Pulmonary artery endothelial cell (primary cell): ENCODE results near the gene PRUNE2. TPM values are rescaled to one million over a fixed set of nuclear protein-coding genes. Genes with fewer than 3 reads are reported as not detected.
A peak's percentile ranks its signal among the peaks of the same experiment; 100 is the strongest.

Source experiments
- DNase-seq: peaks from one replicate; pipeline ENCODE4 v3.0.0-alpha.2; 2011; ENCODE audit warnings: low read depth, low spot score
- total RNA-seq: library from RNA; depleted of rRNA; stranded (reverse); fragments of >200 nt; gene quantifications from 2 replicates; pipeline ENCODE4 v1.2.3, GENCODE V29; 2014

PRUNE2 gene
- total RNA-seq, 1 donor from 2014 or later: 8.4 TPM

- no peak for DNase-seq
These were observed 172.8 kb downstream of the PRUNE2 start for GRCh38 chr9:76733096-76733495.

- no peak for DNase-seq
These were observed 173.5 kb downstream of the PRUNE2 start for GRCh38 chr9:76732341-76732958.

DNA sequence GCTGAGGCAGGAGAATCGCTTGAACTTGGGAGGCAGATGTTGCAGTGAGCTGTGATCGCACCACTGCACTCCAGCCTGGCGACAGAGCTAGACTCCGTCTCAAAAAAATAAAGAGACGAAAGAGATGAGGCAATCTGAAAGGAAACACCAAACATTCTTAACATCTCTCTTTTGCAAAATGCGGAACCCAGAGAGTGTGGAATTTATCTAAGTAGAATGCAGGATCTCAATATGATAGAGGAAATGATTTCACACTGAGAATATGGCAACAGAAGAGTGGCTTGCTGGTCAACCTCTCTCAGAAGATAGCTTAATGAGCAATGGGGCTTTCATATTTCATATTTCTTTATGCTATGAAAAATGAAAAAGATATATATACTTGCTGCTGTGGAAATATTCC is 175.1 kb downstream of the PRUNE2 start:
- no peak for DNase-seq

DNA sequence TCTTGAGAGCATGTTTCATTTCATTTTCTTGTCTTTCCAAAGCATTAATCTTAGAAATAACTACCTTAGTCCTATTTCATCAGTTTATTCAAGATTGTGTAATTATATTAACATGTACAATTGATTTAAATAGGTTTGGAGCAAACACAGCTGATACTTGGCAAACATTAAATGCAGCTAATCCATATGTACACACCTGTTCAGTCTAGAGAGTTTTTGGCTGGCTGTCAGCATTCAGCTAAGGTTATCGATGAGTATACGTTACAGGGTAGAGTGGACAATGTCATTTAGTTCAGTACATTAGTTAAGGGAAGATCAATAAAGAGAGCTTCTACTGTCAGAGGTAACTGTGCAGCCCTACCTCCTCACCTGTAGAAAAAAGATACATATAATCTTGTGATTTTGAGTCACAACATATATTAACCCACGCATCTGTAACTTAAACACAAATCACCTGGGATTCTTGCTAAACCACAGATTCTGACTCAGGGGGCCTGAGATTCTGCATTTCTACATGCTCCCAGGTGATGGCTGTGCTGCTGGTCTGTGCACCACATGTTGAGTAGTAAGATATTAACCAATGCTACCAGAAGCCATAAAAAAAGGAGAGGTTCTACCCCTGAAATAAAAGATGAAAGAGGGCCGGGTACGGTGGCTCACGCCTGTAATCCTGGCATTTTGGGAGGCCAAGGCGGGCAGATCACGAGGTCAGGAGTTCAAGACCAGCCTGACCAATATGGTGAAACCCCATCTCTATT is 175.8 kb downstream of the PRUNE2 start:
- no peak for DNase-seq

DNA sequence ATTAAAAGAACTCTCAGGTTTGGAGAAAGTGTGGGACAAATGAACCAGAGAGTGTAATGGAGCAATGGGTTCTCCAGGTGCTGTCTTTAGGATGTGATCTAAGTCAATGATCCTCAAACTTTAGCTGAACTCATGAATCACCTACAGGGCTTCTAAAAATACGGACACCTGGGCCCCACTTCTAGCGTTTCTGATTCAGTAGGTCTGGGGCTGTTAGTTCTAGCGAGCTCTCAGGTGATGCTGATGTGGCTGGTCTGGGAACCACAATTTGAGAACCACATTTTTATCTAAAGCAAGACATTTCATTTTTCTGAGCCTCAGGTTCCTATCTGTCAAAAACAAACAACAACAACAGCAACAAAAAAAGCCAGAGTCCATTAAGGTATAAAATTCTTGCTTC is 176.8 kb downstream of the PRUNE2 start:
- DNase-seq: no peak

- no peak for DNase-seq
These were observed 180.0 kb downstream of the PRUNE2 start for GRCh38 chr9:76725885-76726284.

DNA sequence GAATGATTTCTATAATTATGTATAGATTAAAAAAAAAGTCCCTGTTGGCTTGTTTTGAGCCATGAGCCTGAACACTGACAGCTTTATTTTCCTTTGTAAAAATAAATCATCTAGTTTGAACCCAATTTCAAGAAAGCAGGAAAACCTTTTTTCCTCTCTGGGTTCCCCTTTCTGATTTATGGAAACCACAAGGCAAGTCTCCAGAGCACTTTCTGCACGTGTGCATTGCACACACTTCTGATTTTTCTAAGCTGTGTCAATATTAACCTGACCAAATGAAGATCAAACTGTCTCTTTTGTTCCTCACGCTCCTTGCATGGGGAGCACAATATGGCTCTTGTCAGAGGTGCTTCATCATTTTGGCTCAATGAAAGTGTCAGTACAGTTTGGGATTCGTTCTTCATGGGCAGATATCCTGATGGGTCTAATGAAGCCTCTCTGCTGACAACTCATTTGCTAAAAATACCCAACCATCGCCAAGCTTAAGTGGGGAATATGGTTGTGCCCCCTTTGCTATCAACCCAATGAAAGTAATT is 180.8 kb downstream of the PRUNE2 start:
- no peak for DNase-seq

GRCh38 chr9:76720245-76720644 is 185.7 kb downstream of the PRUNE2 start:
- no peak for DNase-seq

- DNase-seq: no peak
These were observed 187.7 kb downstream of the PRUNE2 start for GRCh38 chr9:76718166-76718565.

DNA sequence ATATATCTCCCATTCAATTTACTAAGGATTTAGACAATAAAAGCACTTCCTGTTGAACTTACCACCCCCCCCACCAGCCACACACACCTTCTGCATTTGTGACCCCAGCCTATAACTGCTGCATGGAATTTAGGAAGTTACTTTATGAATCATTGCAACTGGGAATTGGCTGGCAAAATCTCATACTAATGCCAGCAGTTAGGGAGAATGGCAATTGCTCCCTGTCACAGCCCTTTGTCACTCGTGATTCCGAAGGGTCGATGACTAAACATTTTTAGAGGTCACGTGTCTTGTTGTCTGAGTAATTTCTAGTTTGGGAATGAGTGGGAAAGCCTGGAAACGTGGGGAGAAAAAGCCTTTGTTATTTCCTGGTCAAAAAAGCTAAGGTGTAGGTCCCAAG is 188.3 kb downstream of the PRUNE2 start:
- peak; percentile 27 for DNase-seq

DNA sequence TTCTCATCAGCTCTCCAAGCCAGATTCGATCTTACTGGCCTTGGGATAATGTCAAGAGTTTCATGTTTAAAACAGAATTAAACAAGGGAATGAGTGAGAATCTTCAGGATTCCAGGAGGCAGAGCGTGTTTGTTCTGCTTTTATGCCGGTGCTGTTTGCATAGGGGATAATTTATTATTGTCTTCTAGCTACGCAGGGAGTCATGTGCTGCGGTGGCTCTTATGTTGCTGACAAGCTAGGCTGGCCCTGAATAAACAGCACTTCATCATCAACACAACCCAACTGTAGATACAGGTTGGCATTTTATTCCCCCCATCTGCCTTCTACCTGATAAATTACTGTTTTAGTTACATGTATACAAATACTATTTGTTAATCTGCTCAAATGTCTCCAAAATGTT is 188.7 kb downstream of the PRUNE2 start:
- no peak for DNase-seq

DNA sequence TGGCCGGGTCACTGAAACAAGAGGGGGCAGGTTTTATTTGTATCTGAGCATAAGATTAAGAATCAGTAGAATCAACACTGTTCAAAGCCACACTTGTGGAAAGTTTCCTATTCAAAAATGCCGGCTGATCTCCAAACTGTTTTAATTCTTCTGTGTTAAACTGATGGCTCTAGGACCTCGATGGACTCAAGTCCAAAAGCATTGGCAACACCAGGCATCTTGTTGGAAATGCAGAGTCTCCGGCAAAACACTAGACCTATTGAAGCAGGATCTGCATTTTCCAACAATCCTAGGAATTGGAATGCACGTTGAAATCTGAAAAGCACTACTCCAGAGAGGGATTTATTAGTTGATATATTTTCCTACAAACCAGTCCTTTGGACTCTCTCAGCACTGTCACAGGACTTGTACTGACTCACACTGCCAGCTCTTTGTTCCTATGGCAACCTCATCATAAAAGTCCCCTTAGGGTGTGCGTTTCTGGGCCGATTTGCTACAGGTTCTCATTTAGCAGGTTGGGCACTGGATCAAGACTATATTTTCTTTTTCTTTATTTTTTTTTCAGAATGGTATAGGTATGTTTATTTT is 189.7 kb downstream of the PRUNE2 start:
- no peak for DNase-seq

- no peak for DNase-seq
These were observed 192.5 kb downstream of the PRUNE2 start for GRCh38 chr9:76713381-76713780.

DNA sequence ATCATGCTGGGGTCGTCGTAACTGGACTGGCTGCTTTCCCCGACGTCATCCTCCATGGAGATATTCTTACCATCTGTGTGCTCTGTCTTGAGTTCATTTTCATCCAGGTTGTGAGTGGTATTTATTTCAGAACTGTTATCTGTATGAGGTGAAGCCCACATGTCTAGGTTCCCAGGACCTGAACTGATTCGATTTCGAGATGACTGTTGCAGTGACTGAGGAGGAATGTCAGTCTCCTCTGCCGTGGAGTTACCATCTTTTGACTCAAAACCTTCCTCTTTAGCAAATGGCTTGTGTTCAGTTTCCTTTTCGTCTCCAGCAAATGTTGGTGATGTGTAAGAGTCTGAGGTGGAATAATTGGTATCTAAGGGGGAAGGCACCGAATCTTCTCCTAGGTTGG is 196.9 kb downstream of the PRUNE2 start:
- no peak for DNase-seq

GRCh38 chr9:76707510-76707909 is 198.4 kb downstream of the PRUNE2 start:
- DNase-seq: no peak

DNA sequence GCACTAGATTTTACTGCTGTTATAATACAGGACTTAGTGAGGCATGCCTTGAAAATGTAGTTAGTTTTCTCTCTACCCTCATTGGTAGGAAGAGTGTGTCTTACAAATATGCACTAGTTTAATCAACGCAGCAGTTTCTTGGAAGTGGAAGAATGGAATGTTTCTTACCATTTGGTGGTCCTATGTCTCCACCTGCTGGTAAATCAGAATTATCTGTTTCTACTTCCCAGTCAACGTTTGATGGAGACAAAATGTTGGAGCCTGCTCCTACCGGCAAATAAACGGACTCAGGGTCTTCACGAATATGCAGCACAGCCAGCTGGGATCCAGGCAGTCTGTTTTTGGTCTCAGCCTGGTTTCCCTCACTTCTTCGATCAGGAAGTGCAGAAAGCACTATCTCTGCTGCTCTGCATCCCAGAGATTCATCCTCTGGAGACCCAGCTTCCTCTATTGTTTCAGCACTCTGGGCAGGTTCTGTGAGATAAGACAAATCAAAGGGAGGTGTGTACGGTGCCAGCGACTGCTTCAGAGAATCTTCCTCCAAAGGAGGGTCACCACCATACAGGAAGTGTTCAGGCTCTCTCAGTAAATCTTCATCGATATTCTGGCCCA is 201.2 kb downstream of the PRUNE2 start:
- peak; percentile 88 for DNase-seq

- DNase-seq: peak; percentile 57
These were observed 202.6 kb downstream of the PRUNE2 start for GRCh38 chr9:76703270-76703669.

DNA sequence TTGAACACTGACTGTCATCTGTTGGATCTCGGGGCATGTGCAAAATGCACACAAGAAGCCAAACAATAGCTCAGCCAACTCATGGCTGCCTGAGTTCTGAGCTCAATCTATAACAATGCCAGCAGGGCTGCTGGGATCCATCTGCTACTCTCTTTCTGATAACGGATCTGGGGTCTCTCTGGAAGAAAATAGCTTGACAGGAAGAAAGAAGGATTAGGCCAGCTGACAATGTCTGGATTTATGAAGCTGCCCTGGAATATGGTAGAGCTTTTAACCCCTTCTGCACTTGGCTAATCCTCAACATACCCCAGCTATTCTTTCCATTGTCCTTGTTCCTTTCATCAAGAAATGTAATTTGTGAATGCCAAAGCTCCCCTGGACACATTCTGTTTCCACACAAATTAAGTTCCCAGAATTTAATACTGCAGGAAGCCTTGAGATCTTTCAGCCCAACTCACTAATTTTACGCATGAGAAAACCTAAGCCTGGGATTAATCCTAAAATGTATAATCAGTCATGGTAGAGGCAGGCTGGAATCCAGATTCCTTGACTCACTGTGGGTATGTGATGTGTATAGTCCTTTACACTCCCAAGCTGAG is 204.4 kb downstream of the PRUNE2 start:
- DNase-seq: no peak

DNA sequence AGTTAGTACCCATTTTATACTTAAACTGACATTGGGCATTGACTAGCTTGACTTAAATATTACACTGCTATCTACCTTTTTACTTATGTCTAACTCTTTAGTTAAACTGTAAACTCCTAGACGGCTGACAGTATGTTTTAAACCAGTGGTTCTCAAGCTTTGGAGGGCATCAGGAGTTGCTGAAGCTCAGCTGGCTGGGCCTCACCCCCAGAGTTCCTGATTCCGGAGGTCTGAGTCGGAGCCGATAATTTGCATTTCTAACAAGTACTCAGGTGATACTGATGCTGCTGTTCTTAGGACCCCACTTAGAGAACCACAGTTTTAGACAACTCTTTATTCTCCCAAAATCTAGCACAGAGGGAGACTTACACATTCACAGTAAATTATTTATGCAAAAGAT is 205.0 kb downstream of the PRUNE2 start:
- no peak for DNase-seq

DNA sequence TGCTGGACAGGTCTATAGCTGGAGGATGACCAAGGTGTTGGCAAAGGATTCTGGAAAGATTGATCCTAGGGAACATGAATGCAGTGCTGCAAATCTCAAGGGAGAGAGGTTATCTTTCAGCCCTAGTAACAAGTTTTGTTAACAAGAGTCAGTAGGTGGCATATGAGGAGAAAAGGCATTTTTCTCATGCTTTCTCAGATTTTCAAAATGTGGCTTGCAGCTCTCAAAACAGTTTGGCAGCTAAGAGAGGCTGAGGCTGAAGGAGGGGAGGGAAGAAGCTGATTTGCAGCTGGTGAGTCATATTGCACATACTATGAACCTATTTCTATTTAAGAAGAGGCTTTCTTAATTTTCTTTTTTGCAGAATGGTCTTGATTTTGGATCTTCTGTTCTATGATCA is 205.9 kb downstream of the PRUNE2 start:
- no peak for DNase-seq

- DNase-seq: no peak
These were observed 208.4 kb downstream of the PRUNE2 start for GRCh38 chr9:76697554-76697953.

- no peak for DNase-seq
These were observed 208.8 kb downstream of the PRUNE2 start for GRCh38 chr9:76697081-76697480.
